ENCODE measurements around the gene TEX52. TPM values are rescaled to one million over a fixed set of nuclear protein-coding genes. Genes with fewer than 3 reads are reported as not detected.
A peak's percentile ranks its signal among the peaks of the same experiment; 100 is the strongest.

The TEX52 gene
- polyA plus RNA-seq, 3 donors: not detected

DNA sequence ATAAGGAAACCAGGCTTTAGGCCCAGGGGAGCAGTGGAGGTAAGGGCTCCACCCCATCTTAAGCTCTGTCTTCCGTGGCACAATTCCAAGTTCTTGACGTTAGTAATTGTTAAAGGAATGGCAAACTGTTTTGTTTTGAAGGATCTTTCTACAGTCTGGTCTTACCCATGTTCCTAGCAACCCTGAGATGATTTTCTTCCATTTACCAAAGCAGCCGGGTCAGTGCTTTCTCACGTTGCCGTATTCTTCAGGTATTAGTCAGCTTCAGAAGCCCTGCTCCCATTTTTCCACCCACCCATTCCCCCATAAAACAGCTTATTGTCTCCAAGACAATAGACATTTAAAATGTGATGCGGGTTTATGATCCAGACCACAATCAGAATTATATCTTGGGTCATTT is 32.3 kb downstream of the TEX52 start:
- H3K4me2 ChIP-seq (replicated peaks; ENCODE audit: extremely low read depth, low read length, poor library complexity, severe bottlenecking): no peak overlapping the region
- H3K27ac Mint-ChIP-seq: no peak overlapping the region
- H3K79me2 ChIP-seq (ENCODE audit: insufficient read depth, low read length): no peaks in the 10 kb centered on the region
- TF ChIP-seq, protein P1, sequence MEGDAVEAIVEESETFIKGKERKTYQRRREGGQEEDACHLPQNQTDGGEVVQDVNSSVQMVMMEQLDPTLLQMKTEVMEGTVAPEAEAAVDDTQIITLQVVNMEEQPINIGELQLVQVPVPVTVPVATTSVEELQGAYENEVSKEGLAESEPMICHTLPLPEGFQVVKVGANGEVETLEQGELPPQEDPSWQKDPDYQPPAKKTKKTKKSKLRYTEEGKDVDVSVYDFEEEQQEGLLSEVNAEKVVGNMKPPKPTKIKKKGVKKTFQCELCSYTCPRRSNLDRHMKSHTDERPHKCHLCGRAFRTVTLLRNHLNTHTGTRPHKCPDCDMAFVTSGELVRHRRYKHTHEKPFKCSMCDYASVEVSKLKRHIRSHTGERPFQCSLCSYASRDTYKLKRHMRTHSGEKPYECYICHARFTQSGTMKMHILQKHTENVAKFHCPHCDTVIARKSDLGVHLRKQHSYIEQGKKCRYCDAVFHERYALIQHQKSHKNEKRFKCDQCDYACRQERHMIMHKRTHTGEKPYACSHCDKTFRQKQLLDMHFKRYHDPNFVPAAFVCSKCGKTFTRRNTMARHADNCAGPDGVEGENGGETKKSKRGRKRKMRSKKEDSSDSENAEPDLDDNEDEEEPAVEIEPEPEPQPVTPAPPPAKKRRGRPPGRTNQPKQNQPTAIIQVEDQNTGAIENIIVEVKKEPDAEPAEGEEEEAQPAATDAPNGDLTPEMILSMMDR (IDR thresholded peaks at IDR 0.05): no peak
- intact Hi-C loops (cut with micrococcal nuclease): no loop called here
- H3K4me3 ChIP-seq (replicated peaks in 1 of 3; ENCODE audit: low read depth in 2 of 3, low read length in 3 of 3): no peak overlapping the region
- H3K9me3 Mint-ChIP-seq: no peaks in the 10 kb centered on the region
- H3K36me3 Mint-ChIP-seq: peaks cover 91 to 99% of the 10 kb centered on the region in 2 donors
- 96% methylated on average over 4 of the region's 6 CpGs for WGBS (ENCODE audit: insufficient coverage)
- H3K36me3 ChIP-seq (replicated peaks in 1 of 2; ENCODE audit: control insufficient read depth in 1 of 2, insufficient read depth in 2 of 2, low read length in 2 of 2): peaks cover 89 to 97% of the 10 kb centered on the region in 2 donors
- no peak overlapping the region for H3K4me3 Mint-ChIP-seq
- H3K27ac ChIP-seq (ENCODE audit: low read depth in 1 of 2, low read length in 2 of 2): no peak overlapping the region
- H3K9ac ChIP-seq (ENCODE audit: insufficient read depth, low read length, poor library complexity, severe bottlenecking): no peak overlapping the region
- H4K20me1 ChIP-seq (ENCODE audit: insufficient read depth, low read length): no peaks in the 10 kb centered on the region
- H3K27me3 ChIP-seq (ENCODE audit: control insufficient read depth in 2 of 2, insufficient read depth in 2 of 2, low read length in 2 of 2): no peaks in the 10 kb centered on the region
- H3K4me1 Mint-ChIP-seq: no peaks in the 10 kb centered on the region
- no peak for DNase-seq
- no peak overlapping the region for H2AFZ ChIP-seq (ENCODE audit: insufficient read depth, low read depth, low read length, poor library complexity, severe bottlenecking)
- no peaks in the 10 kb centered on the region for H3K4me1 ChIP-seq (ENCODE audit: control insufficient read depth in 1 of 2, insufficient read depth in 2 of 2, low read length in 2 of 2)
- no peaks in the 10 kb centered on the region for H3K9me3 ChIP-seq (replicated peaks in 1 of 2; ENCODE audit: control insufficient read depth in 1 of 2, insufficient read depth in 1 of 2, low read length in 2 of 2)
- H3K27me3 Mint-ChIP-seq (ENCODE audit: low read depth in 3 of 3): no peaks in the 10 kb centered on the region

DNA sequence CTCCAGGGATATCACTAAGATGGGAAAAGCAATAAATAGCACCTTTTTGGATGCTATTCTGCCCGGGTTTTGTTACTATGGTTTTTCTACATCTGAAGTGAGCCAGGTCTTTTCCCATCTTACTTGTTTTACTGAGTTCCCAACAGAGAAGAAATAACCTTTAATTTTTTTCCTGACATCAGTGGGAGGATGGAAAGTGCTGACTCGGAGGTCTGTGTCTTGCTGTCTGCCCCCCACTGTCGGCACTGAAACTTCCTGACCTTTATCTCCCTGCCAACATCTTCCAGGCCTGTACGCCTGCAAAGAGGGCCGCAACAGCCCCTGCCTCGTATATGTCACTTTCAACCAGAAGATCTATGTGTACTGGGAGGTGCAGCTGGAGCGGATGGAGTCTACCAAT is 33.4 kb downstream of the TEX52 start:
- Mint-ChIP-seq H3K4me1 (no peaks in the 10 kb centered on the region), H3K27me3 (ENCODE audit: low read depth in 3 of 3) (no peaks in the 10 kb centered on the region), H3K36me3 (peaks cover 89 to 99% of the 10 kb centered on the region in 2 donors), H3K4me3 (no peak overlapping the region), H3K27ac (peak overlapping the region in 2 of 7 donors; percentile 15 to 31), H3K9me3 (no peaks in the 10 kb centered on the region)
- Histone ChIP-seq H3K27ac (ENCODE audit: low read depth in 1 of 2, low read length in 2 of 2) (no peak overlapping the region), H2AFZ (ENCODE audit: insufficient read depth, low read depth, low read length, poor library complexity, severe bottlenecking) (no peak overlapping the region), H3K27me3 (ENCODE audit: control insufficient read depth in 2 of 2, insufficient read depth in 2 of 2, low read length in 2 of 2) (no peaks in the 10 kb centered on the region), H3K9me3 (replicated peaks in 1 of 2; ENCODE audit: control insufficient read depth in 1 of 2, insufficient read depth in 1 of 2, low read length in 2 of 2) (no peaks in the 10 kb centered on the region), H3K36me3 (replicated peaks in 1 of 2; ENCODE audit: control insufficient read depth in 1 of 2, insufficient read depth in 2 of 2, low read length in 2 of 2) (peaks cover 94 to 98% of the 10 kb centered on the region in 2 donors), H3K4me2 (replicated peaks; ENCODE audit: extremely low read depth, low read length, poor library complexity, severe bottlenecking) (no peak overlapping the region), H3K9ac (ENCODE audit: insufficient read depth, low read length, poor library complexity, severe bottlenecking) (no peak overlapping the region), H3K4me3 (replicated peaks in 1 of 3; ENCODE audit: low read depth in 2 of 3, low read length in 3 of 3) (no peak overlapping the region), H3K79me2 (ENCODE audit: insufficient read depth, low read length) (no peaks in the 10 kb centered on the region), H3K4me1 (ENCODE audit: control insufficient read depth in 1 of 2, insufficient read depth in 2 of 2, low read length in 2 of 2) (no peaks in the 10 kb centered on the region), H4K20me1 (ENCODE audit: insufficient read depth, low read length) (no peaks in the 10 kb centered on the region)
- intact Hi-C loops (cut with micrococcal nuclease): no loop called here
- DNase-seq: no peak
- TF ChIP-seq, protein P1 (IDR thresholded peaks at IDR 0.05): no peak
- 100% methylated on average over 4 of the region's 7 CpGs for WGBS (ENCODE audit: insufficient coverage)
